SU-DHL-6 (cell line): ENCODE measurements around the gene CENPF.

Experiments
- CTCF ChIP-seq: fragments of 200-600 bp; sonication (generic); IDR thresholded peaks from one replicate; pipeline ENCODE4 v1.5.1; 2017; ENCODE audit warnings: antibody characterized with exemption, mild to moderate bottlenecking, low read length, moderate library complexity; ENCODE audit not compliant: insufficient read depth, poor library complexity, severe bottlenecking
- EZH2phosphoT487 ChIP-seq: fragments of 200-600 bp; sonication (generic), shearing (Covaris generic); conservative IDR thresholded peaks from 2 replicates; pipeline ENCODE4 v1.6.1; 2018; ENCODE audit warnings: mild to moderate bottlenecking, antibody characterized with exemption, low read length, moderate library complexity, mixed read lengths

- no peak for TF ChIP-seq CTCF
- TF ChIP-seq EZH2phosphoT487, result no peak
These were observed 35.4 kb downstream of the CENPF start for GRCh38 chr1:214638459-214638807.
